WTC11 (cell line): ENCODE results near the gene FGF13.

Experiments
- ATF1 ChIP-seq: sonication (generic); formaldehyde crosslinking; IDR thresholded peaks from 2 replicates; pipeline ENCODE4 v1.8.1; 2023; ENCODE audit warnings: mild to moderate bottlenecking, moderate library complexity, missing genetic modification reagents
- CREB1 ChIP-seq: sonication (generic); formaldehyde crosslinking; IDR thresholded peaks from 2 replicates; pipeline ENCODE4 v1.8.0; 2023; ENCODE audit warnings: mild to moderate bottlenecking, missing genetic modification reagents
- FOXJ3 ChIP-seq: sonication (generic); formaldehyde crosslinking; IDR thresholded peaks from 2 replicates; pipeline ENCODE4 v1.9.0; 2021; ENCODE audit warnings: missing genetic modification reagents, mild to moderate bottlenecking, borderline replicate concordance
- GABPB1 ChIP-seq: sonication (generic); formaldehyde crosslinking; IDR thresholded peaks from 2 replicates; pipeline ENCODE4 v1.8.1; 2023; ENCODE audit warnings: mild to moderate bottlenecking, missing genetic modification reagents
- GRHL2 ChIP-seq: fragments of 250-450 bp; sonication (Bioruptor Pico); IDR thresholded peaks from 2 replicates; pipeline ENCODE4 v1.8.0; 2022; ENCODE audit warnings: mild to moderate bottlenecking, moderate library complexity; ENCODE audit not compliant: insufficient replicate concordance, severe bottlenecking
- NR1H2 ChIP-seq: sonication (generic); formaldehyde crosslinking; IDR thresholded peaks from 2 replicates; pipeline ENCODE4 v1.9.0; 2021; ENCODE audit warnings: mild to moderate bottlenecking, moderate library complexity, missing genetic modification reagents
- RELA ChIP-seq: sonication (generic); formaldehyde crosslinking; IDR thresholded peaks from 2 replicates; pipeline ENCODE4 v1.8.1; 2022; ENCODE audit warnings: missing genetic modification reagents, mild to moderate bottlenecking, borderline replicate concordance
- TP53 ChIP-seq: sonication (generic); formaldehyde crosslinking; IDR thresholded peaks from 2 replicates; pipeline ENCODE4 v1.8.1; 2023; ENCODE audit warnings: mild to moderate bottlenecking, missing genetic modification reagents
- TF ChIP-seq, protein P1 (sequence below): fragments of 250-450 bp; sonication (Bioruptor Pico); IDR thresholded peaks from 2 replicates; pipeline ENCODE4 v1.8.0; 2021; ENCODE audit warnings: mild to moderate bottlenecking
- TF ChIP-seq, protein P2 (sequence below): sonication (generic); formaldehyde crosslinking; IDR thresholded peaks from 2 replicates; pipeline ENCODE4 v1.8.1; 2023; ENCODE audit warnings: mild to moderate bottlenecking, missing genetic modification reagents, moderate library complexity
- TF ChIP-seq, protein P3 (sequence below): sonication (generic); formaldehyde crosslinking; IDR thresholded peaks from 2 replicates; pipeline ENCODE4 v1.8.1; 2023; ENCODE audit warnings: mild to moderate bottlenecking, missing genetic modification reagents
- TF ChIP-seq, protein P4 (sequence below): fragments of 200-600 bp; IDR thresholded peaks from 2 replicates; pipeline ENCODE4 v1.8.0; 2022; ENCODE audit warnings: antibody characterized with exemption
- TF ChIP-seq, protein P5 (sequence below): sonication (generic); formaldehyde crosslinking; conservative IDR thresholded peaks from 2 replicates; pipeline ENCODE4 v1.8.1; 2022; ENCODE audit warnings: mild to moderate bottlenecking, missing genetic modification reagents

DNA sequence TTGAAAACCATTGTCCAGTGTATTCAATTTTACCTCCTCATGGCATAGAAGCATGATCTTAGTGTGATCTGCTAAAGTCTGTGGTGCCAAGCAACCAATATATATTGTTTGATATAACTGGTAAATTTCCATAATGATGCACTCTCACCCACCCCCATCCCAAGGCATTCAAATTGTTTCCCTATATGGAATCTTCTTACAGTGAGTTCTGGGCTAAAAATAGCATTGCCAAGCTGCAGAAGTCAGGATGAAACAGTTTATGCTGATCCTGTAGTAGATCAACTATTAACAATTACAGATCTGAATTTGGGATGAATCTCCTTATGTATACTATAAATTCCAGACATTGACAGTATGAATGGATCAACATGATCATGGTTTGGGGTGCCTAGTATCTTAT is 20.9 kb downstream of the FGF13 start:
- TF ChIP-seq ATF1 (CRISPR knock-in tag) (no peak), GRHL2 (CRISPR knock-in tag) (no peak), GABPB1 (no peak), CREB1 (CRISPR knock-in tag) (no peak), NR1H2 (CRISPR knock-in tag) (no peak), TP53 (CRISPR knock-in tag) (no peak), FOXJ3 (CRISPR knock-in tag) (no peak), RELA (CRISPR knock-in tag) (no peak)
- TF ChIP-seq, protein P1, sequence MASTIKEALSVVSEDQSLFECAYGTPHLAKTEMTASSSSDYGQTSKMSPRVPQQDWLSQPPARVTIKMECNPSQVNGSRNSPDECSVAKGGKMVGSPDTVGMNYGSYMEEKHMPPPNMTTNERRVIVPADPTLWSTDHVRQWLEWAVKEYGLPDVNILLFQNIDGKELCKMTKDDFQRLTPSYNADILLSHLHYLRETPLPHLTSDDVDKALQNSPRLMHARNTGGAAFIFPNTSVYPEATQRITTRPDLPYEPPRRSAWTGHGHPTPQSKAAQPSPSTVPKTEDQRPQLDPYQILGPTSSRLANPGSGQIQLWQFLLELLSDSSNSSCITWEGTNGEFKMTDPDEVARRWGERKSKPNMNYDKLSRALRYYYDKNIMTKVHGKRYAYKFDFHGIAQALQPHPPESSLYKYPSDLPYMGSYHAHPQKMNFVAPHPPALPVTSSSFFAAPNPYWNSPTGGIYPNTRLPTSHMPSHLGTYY: no peak
- TF ChIP-seq, protein P2, sequence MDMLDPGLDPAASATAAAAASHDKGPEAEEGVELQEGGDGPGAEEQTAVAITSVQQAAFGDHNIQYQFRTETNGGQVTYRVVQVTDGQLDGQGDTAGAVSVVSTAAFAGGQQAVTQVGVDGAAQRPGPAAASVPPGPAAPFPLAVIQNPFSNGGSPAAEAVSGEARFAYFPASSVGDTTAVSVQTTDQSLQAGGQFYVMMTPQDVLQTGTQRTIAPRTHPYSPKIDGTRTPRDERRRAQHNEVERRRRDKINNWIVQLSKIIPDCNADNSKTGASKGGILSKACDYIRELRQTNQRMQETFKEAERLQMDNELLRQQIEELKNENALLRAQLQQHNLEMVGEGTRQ (CRISPR knock-in tag): no peak
- TF ChIP-seq, protein P3, sequence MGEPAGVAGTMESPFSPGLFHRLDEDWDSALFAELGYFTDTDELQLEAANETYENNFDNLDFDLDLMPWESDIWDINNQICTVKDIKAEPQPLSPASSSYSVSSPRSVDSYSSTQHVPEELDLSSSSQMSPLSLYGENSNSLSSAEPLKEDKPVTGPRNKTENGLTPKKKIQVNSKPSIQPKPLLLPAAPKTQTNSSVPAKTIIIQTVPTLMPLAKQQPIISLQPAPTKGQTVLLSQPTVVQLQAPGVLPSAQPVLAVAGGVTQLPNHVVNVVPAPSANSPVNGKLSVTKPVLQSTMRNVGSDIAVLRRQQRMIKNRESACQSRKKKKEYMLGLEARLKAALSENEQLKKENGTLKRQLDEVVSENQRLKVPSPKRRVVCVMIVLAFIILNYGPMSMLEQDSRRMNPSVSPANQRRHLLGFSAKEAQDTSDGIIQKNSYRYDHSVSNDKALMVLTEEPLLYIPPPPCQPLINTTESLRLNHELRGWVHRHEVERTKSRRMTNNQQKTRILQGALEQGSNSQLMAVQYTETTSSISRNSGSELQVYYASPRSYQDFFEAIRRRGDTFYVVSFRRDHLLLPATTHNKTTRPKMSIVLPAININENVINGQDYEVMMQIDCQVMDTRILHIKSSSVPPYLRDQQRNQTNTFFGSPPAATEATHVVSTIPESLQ (CRISPR knock-in tag): no peak
- TF ChIP-seq, protein P4, sequence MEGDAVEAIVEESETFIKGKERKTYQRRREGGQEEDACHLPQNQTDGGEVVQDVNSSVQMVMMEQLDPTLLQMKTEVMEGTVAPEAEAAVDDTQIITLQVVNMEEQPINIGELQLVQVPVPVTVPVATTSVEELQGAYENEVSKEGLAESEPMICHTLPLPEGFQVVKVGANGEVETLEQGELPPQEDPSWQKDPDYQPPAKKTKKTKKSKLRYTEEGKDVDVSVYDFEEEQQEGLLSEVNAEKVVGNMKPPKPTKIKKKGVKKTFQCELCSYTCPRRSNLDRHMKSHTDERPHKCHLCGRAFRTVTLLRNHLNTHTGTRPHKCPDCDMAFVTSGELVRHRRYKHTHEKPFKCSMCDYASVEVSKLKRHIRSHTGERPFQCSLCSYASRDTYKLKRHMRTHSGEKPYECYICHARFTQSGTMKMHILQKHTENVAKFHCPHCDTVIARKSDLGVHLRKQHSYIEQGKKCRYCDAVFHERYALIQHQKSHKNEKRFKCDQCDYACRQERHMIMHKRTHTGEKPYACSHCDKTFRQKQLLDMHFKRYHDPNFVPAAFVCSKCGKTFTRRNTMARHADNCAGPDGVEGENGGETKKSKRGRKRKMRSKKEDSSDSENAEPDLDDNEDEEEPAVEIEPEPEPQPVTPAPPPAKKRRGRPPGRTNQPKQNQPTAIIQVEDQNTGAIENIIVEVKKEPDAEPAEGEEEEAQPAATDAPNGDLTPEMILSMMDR: no peak
- TF ChIP-seq, protein P5, sequence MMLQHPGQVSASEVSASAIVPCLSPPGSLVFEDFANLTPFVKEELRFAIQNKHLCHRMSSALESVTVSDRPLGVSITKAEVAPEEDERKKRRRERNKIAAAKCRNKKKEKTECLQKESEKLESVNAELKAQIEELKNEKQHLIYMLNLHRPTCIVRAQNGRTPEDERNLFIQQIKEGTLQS (CRISPR knock-in tag): no peak
